ENCODE measurements around the gene ACTR5.

ACTR5 gene

DNA sequence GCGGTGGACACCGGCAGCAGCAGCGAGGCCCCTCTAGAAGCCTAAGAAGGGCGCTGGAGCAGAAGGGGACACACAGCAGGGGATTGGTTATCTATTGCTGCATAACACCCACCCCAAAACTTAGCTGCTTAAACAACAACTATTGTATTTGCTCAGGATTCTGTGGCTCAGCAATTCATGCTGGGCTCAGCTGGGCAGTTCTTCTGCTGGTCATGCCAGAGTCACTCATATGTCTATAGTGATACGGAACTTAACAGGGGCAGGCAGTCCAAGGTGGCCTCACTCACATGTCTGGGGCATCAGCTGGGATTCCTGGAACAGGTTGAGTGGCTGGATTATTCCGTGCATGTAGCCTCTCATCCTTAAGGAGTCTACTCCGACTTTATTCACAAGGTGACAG lies 39.6 kb downstream of the ACTR5 start:
- TF ChIP-seq, protein P1, sequence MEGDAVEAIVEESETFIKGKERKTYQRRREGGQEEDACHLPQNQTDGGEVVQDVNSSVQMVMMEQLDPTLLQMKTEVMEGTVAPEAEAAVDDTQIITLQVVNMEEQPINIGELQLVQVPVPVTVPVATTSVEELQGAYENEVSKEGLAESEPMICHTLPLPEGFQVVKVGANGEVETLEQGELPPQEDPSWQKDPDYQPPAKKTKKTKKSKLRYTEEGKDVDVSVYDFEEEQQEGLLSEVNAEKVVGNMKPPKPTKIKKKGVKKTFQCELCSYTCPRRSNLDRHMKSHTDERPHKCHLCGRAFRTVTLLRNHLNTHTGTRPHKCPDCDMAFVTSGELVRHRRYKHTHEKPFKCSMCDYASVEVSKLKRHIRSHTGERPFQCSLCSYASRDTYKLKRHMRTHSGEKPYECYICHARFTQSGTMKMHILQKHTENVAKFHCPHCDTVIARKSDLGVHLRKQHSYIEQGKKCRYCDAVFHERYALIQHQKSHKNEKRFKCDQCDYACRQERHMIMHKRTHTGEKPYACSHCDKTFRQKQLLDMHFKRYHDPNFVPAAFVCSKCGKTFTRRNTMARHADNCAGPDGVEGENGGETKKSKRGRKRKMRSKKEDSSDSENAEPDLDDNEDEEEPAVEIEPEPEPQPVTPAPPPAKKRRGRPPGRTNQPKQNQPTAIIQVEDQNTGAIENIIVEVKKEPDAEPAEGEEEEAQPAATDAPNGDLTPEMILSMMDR (IDR thresholded peaks at IDR 0.05), result no peak

DNA sequence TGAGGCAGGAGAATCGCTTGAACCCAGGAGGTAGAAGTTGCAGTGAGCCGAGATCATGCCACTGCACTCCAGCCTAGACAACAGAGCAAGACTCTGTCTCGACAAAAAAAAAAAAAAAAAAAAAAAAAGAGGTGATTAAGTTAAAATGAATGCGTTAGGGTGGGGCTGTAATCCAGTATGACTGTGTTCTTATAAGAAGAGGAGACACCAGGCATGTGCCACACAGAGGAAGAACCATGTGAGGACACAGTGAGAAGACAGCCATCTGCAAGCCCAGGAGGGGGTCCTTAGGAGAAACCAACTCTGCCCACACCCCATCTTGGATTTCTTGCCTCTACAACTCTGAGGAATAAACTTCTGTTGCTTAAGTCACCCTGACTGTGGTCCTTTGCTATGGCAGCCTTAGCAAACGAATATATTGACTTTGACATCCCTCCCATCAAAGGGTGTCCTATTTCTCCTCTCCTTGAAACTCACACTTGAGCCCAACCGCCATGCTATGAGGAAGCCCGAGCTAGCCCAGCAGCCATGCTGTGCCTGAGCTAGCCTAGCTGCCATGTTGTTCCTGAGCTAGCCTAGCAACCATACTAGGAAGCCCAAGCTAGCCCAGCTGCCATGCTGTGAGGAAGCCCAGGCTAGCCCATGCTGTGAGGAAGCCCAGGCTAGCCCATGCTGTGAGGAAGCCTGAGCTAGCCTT lies 41.4 kb downstream of the ACTR5 start:
- TF ChIP-seq, protein P1 (IDR thresholded peaks at IDR 0.05), result no peak

DNA sequence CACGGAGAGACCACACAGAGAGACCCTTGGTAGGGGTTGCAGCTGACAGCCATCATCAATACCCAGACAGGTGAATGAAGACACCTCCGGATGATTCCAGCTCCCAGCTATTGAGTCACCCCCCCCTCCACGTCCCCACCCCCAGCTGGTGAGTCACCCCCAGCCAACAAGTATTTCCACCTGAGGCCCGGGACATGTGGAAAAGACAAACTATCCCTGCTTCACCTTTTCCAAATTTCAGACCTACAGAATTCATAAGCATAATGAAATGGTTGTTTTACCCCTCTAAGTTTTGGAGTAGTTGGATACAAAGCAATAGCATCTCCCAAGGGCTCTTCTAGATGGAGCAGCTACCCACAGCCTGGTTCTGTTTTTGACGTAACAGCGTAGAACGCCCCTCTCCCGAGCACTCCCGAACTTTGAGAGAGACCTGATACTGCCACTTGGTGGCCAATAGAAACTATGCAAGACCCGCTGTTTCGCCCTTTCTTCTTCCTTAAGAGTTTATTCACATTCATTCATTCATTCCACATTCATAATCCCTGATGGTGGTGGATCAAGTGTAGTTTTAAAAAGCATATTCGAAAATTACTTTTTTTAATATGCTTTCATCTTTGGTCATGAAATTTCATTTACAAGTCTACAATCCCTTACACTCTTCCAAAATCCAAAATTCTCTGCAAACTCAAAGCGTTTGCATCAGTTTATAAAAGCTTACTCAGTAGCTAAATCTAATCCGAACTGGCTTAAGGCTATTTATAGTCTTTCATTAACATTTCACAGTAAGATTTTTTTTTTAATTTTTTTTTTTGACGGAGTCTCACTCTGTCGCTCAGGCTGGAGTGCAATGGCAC lies 42.2 kb downstream of the ACTR5 start:
- TF ChIP-seq, protein P1 (IDR thresholded peaks at IDR 0.05), result peak; percentile 42

DNA sequence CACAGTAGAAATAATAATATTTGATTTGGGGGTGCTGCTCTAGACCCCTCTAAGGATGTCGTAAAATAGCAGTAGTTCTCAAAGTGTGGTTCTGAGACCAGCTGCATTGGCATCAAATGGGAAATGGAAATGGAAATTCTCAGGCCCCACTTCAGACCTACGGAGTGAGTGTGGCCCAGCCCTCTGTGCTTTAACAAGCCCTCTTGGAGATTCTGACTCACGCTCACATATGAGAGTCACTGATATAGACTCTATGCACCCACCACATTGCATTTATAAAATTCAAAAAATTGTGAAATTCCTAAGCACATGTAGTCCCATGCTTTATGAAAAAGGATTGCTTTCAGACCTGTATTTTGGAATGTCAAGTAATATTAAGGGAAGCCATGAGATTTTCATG lies 43.0 kb downstream of the ACTR5 start:
- TF ChIP-seq, protein P1 (IDR thresholded peaks at IDR 0.05), result no peak

DNA sequence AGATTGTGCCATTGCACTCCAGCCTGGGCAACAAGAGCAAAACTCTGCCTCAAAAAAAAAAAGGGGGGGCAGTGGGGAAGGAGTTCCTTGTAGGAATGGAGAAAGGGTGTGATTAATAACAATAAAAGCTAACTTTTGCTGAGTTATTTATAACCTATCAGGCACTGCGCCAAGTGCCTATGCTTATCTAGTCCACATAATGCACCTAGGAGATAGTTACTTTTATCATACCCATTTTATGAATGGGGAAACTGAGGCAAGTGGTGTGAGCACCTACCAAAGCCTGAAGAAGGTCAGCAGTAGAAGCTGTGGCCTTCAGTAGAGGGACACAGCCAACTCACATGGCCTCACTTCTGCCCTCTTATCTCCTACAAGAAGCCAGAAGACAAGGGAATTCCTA lies 43.7 kb downstream of the ACTR5 start:
- TF ChIP-seq, protein P1 (IDR thresholded peaks at IDR 0.05), result no peak

DNA sequence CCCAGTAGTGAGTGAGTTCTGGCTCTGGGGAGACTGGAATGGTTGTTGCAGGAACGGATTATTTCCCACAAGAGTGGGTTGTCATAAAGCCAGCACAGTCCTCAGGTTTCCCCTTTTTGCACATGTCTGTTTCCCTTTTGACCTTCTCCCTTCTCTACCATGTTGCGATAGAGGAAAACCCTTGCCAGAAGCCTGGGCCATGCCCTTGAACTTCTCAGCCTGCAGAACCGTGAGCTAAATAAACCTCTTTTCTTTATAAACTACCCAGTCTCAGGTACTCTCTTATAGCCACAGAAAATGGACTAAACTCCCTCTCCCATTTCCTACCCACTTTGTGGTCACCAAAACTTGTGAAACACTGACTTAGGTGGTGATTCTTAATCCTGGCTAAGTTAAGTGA lies 50.0 kb downstream of the ACTR5 start:
- TF ChIP-seq, protein P1 (IDR thresholded peaks at IDR 0.05), result no peak

DNA sequence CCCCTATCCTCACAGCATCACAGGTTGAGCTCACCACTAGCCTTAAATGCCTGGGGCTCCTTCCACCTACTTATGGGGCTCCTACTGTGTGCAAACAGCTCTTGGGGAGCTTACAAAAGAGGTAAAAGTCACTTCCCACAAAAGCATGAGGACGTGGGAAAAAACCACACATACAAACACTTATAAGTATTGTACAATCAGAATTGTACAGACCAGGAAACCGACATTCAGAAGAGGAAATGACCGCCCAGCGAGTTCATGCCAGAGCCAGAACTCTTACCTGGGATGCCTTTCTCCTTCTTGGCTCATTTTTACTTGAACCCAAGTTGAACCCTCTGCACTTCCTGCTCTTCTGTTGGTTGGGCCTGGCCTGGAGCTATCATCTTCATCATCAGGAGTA lies 50.9 kb downstream of the ACTR5 start:
- TF ChIP-seq, protein P1 (IDR thresholded peaks at IDR 0.05), result no peak
